Measurements from ENCODE around the gene MYCN.

DNA sequence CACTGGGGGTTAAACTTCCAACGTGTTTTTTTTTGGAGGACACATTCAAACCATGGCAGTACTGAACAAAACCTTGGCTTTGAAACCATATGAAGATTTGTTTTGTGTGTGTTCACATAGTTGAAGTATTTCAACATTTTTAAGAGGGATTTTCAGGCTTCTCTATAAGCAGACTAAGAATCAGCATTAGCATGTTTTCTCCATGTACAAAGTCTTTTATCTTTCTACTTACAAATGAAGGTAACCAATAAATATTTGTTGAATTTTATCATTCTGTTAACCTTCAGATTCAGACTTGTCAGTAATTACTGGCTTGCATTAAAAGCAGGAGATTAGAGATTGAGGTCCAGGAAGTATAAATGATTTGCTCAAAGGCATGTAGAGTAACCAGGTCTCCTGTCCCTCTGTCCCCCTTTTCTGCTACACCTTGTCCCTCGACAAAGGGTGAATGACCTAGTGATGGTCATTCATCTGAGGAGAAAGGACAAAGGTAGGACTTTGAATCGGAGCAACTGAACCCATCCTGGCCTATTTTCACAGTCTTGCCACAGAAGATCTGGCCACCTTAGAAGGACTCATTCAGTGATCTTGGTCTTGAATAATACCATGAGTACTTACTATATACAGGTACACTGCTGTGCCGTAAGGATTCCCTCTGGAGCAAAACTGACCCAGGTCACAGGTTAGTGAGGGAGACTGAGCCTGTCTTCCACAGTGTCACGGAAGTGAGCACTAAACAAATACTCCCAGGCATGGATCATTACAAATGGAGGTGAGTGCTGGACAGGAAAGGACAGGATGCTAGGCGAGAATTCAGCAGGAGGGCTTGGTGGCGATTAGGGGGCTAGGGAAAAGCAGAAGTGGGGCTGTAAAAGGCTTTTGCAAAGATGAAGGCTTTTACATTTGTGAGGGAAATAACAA is 2.2 kb upstream of the MYCN start:
- TF ChIP-seq, protein P1, sequence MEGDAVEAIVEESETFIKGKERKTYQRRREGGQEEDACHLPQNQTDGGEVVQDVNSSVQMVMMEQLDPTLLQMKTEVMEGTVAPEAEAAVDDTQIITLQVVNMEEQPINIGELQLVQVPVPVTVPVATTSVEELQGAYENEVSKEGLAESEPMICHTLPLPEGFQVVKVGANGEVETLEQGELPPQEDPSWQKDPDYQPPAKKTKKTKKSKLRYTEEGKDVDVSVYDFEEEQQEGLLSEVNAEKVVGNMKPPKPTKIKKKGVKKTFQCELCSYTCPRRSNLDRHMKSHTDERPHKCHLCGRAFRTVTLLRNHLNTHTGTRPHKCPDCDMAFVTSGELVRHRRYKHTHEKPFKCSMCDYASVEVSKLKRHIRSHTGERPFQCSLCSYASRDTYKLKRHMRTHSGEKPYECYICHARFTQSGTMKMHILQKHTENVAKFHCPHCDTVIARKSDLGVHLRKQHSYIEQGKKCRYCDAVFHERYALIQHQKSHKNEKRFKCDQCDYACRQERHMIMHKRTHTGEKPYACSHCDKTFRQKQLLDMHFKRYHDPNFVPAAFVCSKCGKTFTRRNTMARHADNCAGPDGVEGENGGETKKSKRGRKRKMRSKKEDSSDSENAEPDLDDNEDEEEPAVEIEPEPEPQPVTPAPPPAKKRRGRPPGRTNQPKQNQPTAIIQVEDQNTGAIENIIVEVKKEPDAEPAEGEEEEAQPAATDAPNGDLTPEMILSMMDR (IDR thresholded peaks at IDR 0.05): no peak
- no peak for TF ChIP-seq POLR2AphosphoS5 (IDR thresholded peaks at IDR 0.05)

Measured in prostate gland (tissue), 2 donors.